Hepatic stellate cell (primary cell): ENCODE measurements around the gene PIEZO1.
"Not testable (repeated sequence)": the region's sequence is repeated elsewhere in the genome, so short reads cannot be mapped to it uniquely, and the experiment has no call there.

Experiments
- DNase-seq: peaks from one replicate; pipeline ENCODE4 v3.0.0; 2011; ENCODE audit warnings: low spot score

PIEZO1 gene

DNA sequence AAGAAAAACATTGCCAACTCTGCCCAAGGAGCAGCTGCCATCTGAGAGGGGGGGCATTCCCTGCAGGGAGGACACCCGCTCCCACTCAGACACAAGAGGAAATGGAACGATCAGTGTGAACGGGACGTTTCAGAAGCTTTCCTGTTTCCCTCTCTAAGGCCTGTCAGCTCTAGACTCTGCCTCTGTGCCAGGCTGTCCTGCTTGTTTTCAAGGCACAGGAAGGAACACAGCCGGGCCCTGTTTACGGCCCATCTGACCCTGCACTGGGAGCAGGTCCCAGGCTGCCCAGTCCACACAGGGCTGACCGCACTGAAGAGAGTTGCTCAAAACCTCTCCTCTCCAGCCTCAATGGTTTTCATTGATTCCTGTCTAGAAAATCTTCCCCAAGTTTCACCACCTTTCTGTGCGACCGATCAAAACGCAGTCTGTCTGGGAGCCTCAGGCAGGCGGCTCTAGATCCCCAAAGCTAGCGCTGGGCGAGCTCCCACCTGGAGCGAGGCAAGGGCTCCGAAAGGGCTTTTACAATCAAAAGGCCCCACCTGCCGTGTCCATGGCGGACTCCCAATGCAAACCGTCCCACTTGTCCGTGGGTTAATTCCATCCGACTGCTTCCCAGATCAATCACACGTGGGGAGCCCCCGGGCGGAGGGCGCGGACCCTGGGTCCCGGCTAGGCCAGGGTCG, 1.5 kb downstream of the PIEZO1 start:
- no peak for DNase-seq

DNA sequence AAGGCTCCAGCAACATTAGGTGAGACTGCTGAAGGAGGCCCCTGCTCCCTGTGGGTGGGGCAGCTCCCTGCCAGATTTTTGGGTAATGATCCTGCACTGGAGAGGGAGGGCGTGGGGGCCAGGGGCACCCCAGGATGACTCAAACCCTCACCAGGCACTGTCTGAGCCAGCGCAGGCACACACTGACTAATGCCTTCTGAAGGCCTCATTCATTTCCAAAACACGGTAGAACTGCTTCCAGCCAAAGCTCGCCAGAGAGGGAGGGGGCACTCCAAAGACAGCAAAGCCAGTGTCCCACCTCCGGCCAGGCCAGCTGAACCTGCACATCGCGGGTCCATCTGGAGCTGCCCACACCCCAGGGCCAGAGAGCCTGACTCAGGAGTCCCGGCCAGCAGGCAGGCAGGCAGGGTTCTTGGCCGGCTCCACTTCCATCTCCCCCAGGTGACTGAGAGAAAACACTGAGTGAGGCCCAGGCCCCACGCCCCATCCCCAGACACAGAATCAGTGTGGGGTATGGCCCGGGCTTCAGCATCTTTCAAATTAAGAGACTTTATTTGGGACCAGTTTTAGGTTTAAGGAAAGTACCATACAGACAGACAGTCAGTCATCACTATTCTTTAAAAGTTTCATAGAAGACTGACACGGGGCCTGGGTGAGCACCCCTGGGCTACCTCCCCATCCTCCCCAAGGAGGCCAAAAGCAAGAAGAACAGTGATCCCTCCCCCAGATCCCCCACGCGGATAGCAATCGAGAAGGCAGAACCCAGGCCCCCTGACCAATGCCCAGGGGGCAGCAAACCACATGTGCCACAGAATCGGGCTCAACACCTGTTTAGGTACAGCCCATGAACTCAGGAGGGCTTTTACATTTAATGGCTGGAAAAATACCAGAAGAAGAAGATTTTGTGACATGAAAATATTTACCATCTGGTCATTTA, 2.3 kb downstream of the PIEZO1 start:
- DNase-seq: peak; percentile 90

DNA sequence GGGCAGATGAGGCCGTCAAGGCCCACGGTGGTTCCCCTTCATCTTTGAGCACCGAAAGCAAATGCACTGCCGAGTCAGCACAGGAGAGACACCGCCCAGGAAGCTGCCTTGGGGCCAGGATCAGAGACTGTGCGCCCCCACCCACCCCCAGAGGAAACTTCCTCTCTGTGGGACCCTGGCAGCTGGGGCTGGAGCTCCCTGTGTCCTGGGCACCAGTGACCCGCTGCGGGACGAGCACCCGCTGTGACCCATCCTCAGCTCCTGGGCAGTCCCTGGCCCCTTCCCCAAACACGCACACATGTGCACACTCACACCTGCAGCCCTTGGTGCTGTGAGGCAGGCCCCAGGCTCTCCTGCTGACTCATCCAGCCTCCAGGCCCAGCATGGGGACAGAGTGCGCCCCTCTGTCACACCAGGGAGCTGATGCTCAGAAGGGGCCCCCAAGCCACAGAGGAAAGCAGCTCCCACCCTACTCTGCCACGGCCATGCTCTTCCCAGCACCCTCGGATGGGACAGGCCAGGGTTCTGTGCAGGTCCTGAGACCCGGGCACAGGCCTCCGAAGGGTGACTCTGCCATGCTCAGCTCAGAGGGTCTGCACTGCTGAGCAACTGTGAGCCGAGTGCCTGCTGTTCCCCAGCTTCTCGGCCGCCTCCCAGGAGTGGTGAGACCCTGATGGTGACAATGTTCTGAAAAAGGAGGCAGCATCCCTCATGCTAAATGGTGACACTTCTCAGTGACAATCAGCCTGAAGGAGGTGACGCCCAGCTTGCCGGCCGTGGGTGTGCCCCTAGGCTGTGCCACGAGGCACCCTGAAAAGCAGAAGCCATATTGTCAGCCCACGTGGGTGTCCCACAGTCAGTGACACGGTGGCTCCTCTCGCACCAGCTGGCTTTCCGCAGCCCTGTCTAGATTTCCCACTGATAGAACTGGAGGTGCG, 3.6 kb downstream of the PIEZO1 start:
- no peak for DNase-seq

DNA sequence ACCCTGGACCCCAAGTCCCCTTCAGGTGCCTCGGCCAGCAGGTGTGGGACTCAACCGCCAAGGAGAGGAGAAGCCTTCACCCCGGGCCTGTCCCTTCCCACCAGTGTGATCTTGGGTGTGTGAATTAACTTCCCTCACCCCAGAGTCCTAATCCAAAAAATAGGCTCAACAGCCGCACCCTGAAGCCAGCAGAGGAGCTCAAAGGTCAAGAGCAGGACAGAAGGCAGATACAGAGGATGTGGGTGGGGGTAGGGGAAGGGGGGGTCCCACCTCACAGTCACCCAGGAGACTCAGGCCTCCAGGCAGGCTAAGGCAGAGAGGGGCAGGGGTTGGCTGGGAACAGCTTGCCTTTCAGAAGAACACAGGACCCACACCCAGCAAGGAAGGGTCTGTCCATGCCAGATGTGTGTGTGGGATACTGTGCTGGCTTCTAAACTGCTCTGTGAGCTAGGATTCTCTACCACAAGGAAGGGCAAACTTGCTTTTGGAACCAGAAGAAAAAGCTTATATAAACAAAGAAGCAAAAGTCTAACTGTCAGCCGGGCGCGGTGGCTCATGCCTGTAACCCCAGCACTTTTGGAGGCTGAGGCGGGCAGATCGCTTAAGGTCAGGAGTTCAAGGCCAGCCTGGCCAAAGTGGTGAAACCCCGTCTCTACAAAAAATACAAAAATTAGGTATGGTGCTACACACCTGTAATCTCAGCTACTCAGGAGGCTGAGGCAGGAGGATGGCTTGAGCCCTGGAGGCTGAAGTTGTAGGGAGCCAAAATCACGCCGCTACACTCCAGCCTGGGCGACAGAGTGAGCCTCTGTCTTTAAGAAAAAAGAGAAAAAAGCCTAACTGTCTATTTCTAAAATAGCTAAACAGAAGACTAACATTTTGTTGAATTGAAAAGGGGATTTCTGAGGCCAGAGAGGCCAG, 4.6 kb downstream of the PIEZO1 start:
- no peak for DNase-seq

DNA sequence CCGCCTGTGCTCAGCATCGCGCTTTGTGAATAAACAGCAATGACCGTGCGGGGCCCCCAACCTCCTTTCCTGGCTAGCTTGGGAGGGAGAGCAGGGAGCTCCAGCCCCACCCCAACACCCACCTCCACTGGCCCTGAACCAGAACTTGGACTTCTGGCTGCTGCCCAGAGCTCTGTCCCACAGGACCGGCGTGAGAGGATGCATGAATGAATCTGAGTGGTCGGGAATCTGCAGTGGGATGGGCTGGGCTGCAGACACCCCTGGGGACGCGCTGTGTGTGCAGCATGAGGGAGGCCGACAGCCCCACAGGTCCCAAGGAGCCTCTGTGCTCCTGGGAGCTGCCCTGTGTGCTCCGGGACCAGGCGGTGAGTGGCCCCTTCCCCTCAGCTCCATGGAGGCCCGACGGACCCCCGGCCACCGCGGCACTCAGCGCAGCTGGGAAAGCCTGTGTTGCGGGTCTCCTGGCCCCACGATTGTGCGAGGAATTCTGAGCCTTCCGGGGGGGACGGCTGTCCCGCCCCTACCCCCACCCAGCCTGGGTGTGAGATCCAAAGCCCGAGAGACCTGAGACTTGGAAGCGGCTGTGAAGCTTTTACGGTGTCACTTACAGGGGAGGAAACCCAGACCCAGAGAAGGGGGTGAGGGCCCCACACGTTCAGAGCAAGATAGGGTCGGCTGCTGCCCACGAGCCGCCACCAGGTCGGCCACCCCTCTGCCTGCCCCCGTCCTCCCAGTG, 5.4 kb downstream of the PIEZO1 start:
- no peak for DNase-seq

DNA sequence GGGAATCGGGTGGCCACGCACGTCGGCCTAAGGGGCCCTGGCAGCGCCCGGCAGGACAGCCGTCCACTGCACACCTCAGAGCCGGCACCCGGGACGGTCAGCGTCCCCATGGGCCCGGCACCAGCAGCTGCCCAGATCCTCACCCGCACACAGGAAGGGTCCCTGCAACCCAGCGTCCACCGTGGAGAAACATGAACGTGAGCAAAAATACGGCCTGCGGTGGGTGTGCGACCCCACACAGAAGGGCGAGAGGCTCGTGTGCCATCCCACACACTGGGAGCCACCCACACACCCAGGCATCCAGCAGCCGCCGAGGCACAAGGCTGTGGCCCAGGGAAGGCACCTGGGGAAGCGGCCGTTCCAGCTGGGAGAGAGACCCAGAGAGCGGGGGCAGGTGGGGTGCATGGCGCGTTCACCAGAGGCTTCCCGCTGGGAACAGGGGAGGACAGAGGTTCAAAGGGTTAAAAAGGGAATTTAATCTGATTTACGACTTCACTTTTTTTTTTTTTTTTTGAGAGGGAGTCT, 6.4 kb downstream of the PIEZO1 start:
- no peak for DNase-seq

DNA sequence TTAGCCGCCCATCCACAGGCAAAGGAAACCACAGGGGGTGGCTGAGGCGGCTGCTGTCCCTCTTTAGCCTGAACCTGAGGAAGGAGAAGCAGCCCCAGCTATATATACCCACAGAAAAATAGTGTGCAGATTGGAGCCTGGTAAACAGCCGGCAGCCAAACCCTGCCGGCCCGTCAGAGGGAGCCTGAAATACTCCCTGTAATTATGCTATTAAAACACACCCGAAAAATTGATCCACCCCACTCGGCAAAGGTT, 6.8 kb downstream of the PIEZO1 start:
- no peak for DNase-seq

DNA sequence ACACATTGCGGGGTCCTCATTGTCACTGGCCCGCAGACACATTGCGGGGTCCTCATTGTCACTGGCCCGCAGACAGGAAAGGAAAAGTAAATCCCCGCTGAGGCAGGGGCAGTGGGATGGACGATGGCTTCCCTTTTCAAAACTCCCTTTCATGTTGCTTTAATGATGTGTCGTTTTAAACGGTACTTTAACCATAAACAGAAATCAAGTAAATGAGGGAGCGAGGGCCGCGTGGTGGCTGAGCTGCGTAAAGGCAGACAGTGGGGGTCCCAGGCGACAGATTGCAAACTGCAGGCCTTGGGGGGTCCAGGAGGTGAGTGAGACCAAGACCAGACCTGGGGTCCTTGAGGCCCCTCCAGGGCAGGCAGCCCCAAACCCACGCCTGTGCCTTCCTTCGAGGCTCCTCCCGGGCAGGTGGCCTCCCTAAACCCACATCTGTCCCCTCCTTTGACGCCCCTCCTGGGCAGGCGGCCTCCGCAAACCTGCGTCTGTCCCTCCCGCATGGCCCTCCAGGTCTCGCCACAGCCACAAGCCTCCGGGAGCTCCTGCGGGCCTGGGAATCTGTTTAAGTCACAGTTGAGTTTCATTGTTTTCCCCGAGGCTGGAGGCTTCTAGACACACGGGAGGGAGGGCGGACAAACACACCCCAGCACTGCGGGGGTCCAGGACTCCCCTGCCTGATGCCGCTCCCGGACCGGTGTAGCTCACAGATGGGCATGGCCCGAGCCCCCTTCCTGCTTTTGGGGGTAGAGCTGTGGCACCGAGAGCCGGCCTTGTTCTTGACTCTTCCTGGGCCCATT, 7.3 kb downstream of the PIEZO1 start:
- DNase-seq: no peak

DNA sequence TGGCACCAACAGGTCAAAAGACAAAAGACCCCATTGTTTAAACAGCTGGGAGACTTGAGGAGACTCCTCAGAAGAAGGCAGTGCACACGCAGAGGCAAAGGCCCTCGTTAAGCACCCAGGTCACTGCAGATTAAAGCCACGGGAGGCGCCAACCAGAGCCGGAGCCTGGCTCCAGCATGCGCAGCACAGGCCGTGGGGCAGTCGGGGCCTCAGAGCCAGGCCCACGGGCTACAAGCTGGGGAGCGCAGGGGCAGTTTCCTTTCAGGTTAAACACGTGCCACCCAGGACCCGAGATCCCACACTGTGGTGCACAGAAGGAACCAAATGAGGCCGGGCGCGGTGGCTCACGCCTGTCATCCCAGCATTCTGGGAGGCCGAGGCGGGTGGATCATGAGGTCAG, 9.2 kb downstream of the PIEZO1 start:
- DNase-seq: no peak

DNA sequence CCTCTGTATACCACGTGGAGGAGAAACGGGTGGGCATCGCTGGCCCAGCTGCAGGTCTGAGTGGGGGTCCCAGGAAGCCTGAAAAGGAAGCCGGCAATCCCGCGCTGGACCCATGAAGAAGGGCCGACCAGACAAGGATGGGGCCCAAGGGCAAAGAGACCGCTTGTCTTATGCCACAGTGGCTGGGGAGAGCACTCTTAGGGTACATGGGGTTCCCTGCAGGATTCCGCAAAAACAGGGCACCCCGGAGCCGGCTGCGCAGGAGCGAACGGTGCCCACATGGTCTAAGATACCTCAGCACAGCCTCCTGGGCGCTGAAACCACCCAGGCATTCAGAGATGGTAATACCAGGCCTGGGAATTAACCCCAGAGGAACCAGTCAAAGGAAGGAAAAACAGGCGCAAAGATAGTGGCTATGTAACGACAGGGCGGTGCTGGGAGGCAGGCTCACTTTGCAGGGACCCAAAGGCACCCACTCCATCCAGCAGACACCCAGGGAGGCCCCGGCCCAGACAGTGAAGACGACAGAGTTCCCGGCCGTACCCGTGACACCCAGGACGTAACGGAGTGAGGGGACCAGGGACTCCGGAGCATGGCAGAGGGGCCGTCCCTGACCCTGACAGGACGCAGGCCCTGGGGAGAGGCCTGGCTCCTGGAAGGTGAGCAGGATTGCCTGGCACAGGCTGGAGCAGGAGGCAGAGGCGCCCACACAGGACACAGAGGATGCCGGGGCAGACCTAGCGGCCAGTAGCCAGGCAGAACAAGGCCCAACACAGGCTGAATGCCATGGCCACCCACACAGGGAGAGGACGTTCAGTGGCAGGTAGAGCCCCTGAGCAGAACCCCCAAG, 10.3 kb downstream of the PIEZO1 start:
- DNase-seq: no peak

DNA sequence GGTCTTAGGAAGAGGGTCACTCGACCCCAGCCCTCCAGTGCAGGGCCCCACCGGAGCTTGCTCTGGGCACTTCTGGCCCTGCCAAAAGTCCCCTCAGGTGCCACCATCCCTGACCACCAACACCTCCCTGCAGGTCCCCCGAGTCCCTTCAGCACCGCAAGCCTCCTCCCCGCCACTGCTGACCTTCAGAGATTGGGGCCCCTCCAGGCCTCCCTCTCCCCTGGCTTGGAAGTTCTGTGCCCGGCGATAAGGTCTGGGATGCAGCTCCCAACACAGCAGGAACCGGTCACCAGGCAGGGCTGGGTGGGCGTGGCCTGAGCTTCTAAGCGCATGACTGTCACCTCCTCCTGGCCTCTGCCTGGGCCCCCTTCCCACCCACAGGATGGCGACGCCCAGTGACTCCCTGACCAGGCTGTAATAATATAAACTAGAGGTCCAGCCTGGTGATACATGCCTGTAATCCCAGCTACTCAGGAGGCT, 11.2 kb downstream of the PIEZO1 start:
- peak; percentile 89 for DNase-seq

DNA sequence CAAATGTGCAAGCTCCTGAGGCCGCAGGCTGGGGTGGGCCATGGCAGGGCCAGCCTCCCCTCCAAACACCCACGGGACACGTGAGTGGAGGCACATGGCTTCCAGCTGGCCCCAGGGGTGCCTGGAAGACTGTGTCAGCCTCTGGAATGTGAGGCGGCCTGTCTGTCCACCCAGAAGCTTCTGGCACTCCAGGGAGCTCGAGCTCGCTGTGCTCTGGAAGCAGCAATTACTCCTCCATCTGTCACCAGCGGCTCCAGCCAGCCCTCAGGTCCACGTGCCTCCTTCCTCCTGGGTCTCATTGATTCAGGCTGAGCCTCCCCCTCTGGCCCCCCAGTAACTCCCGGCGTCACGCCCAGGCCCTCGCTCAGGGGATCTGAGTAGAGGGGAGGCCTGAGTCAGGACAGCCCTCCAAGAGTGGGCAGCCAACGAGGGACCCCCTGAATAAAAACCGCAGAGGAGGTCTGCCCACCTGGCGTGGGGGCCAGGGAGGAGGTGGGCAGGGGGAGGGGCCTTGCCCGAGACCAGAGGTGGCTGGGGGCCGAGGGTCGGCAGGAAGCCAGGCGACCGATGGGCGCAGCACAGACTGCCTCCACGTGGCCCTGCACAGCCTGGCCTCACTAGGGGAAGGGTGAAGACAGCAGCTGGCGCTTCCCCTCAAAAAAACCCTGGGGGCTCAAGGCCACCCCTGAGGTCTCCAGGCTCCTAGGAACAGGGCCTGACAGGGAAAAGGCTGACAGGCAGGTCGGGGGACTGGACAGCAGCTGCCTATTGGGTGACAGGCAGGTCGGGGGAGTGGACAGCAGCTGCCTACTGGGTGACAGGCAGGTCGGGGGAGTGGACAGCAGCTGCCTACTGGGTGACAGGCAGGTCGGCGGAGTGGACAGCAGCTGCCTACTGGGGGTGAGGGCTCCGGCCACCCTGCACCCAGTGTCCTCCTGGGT, 11.9 kb downstream of the PIEZO1 start:
- DNase-seq: peak; percentile 96

DNA sequence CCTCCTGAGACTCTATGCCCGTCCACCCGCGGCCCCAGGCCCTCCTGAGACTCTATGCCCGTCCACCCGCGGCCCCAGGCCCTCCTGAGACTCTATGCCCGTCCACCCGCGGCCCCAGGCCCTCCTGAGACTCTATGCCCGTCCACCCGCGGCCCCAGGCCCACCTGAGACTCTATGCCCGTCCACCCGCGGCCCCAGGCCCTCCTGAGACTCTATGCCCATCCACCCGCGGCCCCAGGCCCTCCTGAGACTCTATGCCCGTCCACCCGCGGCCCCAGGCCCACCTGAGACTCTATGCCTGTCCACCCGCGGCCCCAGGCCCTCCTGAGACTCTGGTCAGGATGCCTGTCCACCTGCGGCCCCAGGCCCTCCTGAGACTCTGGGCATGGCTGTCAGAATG, 13.2 kb downstream of the PIEZO1 start:
- DNase-seq: not testable (repeated sequence)

DNA sequence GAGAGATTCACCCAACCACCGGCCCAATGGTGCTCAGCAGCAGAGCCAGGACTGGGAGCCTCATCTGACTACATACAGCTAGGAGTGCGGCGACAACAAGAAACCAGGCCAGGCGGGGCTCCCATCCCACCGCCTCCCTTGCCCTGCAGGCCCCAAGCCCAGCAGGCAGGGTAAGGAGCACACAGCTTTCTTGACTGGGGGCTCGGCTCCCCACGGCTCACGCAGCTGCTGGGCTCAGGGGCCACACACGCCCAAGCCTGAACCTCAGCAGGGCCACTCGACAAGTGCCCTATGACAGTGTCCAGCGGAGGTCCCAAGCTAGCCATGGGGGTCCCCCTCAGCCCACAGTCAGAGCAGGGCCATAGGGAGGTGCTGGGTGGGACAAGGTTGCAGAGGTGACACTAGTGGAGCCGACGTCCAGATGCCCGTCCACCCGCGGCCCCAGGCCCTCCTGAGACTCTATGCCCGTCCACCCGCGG, 13.7 kb downstream of the PIEZO1 start:
- DNase-seq: no peak

DNA sequence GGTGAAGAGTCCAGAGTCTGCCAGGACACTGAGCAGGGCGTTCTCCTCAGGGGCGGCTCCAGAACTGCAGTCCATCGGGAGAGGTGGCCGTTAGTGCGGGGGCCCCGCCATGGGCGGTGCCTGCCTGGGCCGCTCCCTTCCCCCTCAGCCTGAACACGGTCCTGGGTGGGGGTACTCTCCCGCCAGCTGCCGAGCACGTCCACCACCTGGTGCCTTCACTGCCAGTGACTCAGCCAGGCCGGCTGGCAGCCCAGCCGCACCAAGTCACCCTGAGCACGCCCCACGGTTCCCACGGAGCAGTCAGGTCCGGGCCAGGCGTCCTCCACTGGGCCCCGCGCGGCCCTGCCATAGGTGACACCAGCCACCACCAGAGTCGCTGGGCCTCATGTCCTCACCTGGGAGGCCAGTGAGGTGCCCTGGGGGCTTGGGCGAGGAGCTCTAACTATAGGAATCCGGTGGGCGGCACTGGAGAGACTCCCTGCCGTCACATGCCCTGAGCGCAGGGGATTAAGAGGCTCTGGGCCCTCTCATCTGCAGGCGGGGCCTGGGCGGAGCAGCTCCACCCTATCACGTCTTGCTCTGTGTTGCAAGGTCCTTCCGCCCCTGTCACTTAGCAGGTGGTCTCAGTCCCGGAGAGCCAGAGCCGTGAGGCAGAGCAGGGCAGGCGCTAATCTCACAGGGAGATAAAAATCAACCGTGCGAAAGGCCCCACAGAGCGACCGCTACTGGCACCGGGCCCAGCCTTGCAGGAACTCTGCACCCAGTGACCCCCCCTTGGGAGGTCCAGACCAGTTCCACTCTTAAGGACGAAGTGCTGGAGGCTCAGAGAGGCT, 14.3 kb downstream of the PIEZO1 start:
- no peak for DNase-seq
